ENCODE results near the gene MMP13. TPM values are rescaled to one million over a fixed set of nuclear protein-coding genes. Genes with fewer than 3 reads are reported as not detected.

The MMP13 gene
- total and polyA plus RNA-seq, 2 of the 4 experiments (the other 2 are of a cell fraction): not detected

DNA sequence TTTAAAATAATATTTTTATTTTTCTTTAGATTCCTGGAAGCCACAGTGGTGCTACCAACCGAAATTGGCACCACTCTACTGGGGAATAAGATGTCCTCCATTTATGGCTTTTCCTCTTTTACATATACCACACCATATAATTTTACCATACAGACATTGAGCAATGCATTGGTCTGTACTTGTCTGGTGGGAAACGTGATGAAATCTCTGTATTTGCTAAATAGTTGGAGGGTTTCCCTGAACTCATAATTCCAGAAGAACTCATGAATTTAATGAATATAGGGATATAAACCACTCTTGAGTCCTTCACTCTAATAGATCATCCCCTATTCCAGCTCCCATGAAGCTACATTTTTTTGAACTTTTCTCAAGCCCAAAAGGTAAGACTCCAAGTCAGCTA lies 28.0 kb upstream of the MMP13 start:
- Histone ChIP-seq H2AK5ac (ENCODE audit: low read depth, low read length) (no peak overlapping the region), H2BK15ac (ENCODE audit: low read depth, low read length) (no peak overlapping the region), H4K20me1 (ENCODE audit: insufficient read depth, low read length) (no peaks in the 10 kb centered on the region), H3K4ac (ENCODE audit: low read depth, low read length) (no peak overlapping the region), H3K4me1 (ENCODE audit: control insufficient read depth, insufficient read depth, low read length) (peaks cover 1% of the 10 kb centered on the region; the same call in 1 of the 2 replicates), H4K8ac (ENCODE audit: low read depth in 2 of 2, low read length in 2 of 2) (no peak overlapping the region), H2AFZ (replicated peaks; ENCODE audit: low read length, poor library complexity) (no peak overlapping the region), H3K9ac (ENCODE audit: low read depth, low read length) (no peak overlapping the region), H4K91ac (ENCODE audit: insufficient read depth, low read depth, low read length) (no peak overlapping the region), H2AK9ac (replicated peaks; ENCODE audit: low read depth, low read length, poor library complexity) (no peak overlapping the region), H3K9me3 (ENCODE audit: control insufficient read depth, insufficient read depth, low read length) (no peaks in the 10 kb centered on the region), H3K18ac (ENCODE audit: low read depth, low read length) (no peak overlapping the region), H3K4me3 (ENCODE audit: insufficient read depth, low read depth, low read length) (no peak overlapping the region), H4K5ac (ENCODE audit: low read depth, low read length) (no peak overlapping the region), H2BK120ac (ENCODE audit: low read depth, low read length) (no peak overlapping the region; the same call in 1 of the 2 replicates), H3K27ac (ENCODE audit: insufficient read depth, low read length) (no peak overlapping the region), H3K4me2 (ENCODE audit: low read depth, low read length) (no peak overlapping the region), H3K36me3 (ENCODE audit: control insufficient read depth, insufficient read depth, low read length) (no peaks in the 10 kb centered on the region), H3K23ac (ENCODE audit: low read depth, low read length) (no peak overlapping the region), H3K27me3 (ENCODE audit: control insufficient read depth, insufficient read depth, low read length) (no peaks in the 10 kb centered on the region), H3K79me1 (ENCODE audit: low read depth in 1 of 2, low read length in 2 of 2) (no peaks in the 10 kb centered on the region), H3K9me1 (ENCODE audit: insufficient read depth, low read length) (peaks cover 2% of the 10 kb centered on the region; the same call in 1 of the 2 replicates), H2BK5ac (ENCODE audit: low read depth, low read length, poor library complexity, severe bottlenecking) (no peak overlapping the region), H3K14ac (replicated peaks; ENCODE audit: low read depth, low read length) (no peak overlapping the region), H2BK20ac (ENCODE audit: low read depth, low read length) (no peak overlapping the region), H3K56ac (ENCODE audit: extremely low read depth, insufficient read depth, low read length) (no peak overlapping the region)
- intact Hi-C loops (cut with micrococcal nuclease): no loop called here
- dilution Hi-C loops (cut with HindIII; ENCODE audit: low sequenced_read_pairs, unreplicated experiment): no loop called here
- ChIA-PET CTCF (no interaction called here), POLR2A (ENCODE audit: unreplicated experiment) (no interaction called here)
- WGBS, 2 experiments (ENCODE audit: extremely low coverage in 2 of 2, insufficient read length in 1 of 2): no CpG with 5 or more reads among the region's 2 CpGs
- no peak for ATAC-seq (ENCODE audit: low read depth)
- no peak for DNase-seq
- in situ Hi-C loops (cut with MboI; ENCODE audit: low sequenced_read_pairs): no loop called here
- TF ChIP-seq FOS (IDR thresholded peaks at IDR 0.05; ENCODE audit: low read depth, low read length) (no peak), CHD1 (IDR thresholded peaks at IDR 0.05; ENCODE audit: low read depth, low read length) (no peak), MAFK (IDR thresholded peaks at IDR 0.05; ENCODE audit: low read depth, low read length) (no peak), MXI1 (IDR thresholded peaks at IDR 0.05; ENCODE audit: borderline replicate concordance, low read depth, low read length) (no peak), NFE2L2 (IDR thresholded peaks at IDR 0.05; ENCODE audit: low read depth, low read length) (no peak), SMC3 (IDR thresholded peaks at IDR 0.05; ENCODE audit: low read depth, low read length) (no peak), RAD21 (IDR thresholded peaks at IDR 0.05; ENCODE audit: low read length) (no peak), RFX5 (IDR thresholded peaks at IDR 0.05; ENCODE audit: low read depth, low read length) (no peak)
- TF ChIP-seq, protein P1, sequence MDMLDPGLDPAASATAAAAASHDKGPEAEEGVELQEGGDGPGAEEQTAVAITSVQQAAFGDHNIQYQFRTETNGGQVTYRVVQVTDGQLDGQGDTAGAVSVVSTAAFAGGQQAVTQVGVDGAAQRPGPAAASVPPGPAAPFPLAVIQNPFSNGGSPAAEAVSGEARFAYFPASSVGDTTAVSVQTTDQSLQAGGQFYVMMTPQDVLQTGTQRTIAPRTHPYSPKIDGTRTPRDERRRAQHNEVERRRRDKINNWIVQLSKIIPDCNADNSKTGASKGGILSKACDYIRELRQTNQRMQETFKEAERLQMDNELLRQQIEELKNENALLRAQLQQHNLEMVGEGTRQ (IDR thresholded peaks at IDR 0.05; ENCODE audit: low read depth, low read length): no peak
- no TSS peak for BruUV-seq (replicated peaks)
